NB4 (cell line): ENCODE data around the gene LRRFIP1.

ENCODE experiments used
- DNase-seq: peaks from one replicate; pipeline ENCODE4 v3.0.0; 2010; ENCODE audit warnings: low read depth
- H3K4me3 ChIP-seq: one replicate; pipeline ENCODE4 v1.5.1; 2011; ENCODE audit warnings: mild to moderate bottlenecking, low read depth, low read length, moderate library complexity
- MYC ChIP-seq: IDR thresholded peaks from 2 replicates; pipeline ENCODE4 v1.6.1; 2011; ENCODE audit warnings: low read depth, low read length
- POLR2A ChIP-seq: IDR thresholded peaks from 2 replicates; pipeline ENCODE4 v1.6.1; 2011; ENCODE audit warnings: mild to moderate bottlenecking; ENCODE audit not compliant: insufficient read length; ENCODE audit errors: extremely low read depth
- TF ChIP-seq, protein P1 (sequence below): IDR thresholded peaks from 2 replicates; pipeline ENCODE4 v1.6.1; 2011; ENCODE audit warnings: low read depth, low read length
- TF ChIP-seq, protein P2 (sequence below): IDR thresholded peaks from one replicate; pipeline ENCODE4 v1.5.1; 2012; ENCODE audit warnings: low read depth, low read length

The LRRFIP1 gene

DNA sequence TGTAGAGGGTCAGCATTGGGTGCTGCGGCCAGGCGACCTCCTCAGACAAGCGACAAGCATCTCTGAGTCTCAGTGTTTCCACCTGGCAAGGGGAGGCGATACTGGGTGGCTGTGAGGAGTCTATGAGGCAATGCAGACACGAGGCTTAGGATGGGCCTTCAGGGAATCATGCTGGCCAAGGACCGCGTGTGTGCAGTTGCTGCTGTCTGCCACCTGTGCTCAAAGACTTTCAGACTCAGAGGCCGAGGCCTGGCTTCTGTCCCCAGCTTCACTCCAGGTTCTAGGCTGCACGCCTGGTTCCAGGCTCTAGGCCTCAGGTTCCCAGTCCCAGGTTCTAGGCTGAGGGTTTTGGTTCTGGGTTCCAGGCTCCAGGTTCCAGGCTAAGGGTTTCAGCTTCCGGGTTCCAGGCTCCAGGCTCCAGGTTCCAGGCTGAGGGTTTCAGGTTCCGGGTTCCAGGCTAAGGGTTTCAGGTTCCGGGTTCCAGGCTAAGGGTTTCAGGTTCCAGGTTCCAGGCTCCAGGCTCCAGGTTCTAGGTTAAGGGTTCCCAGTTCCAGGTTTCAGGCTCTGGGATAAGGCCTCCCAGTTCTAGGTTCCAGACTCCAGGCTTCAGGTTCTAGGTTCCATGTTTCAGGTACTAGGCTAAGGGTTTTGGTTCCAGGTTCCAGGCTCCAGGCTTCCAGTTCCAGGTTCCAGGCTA lies 14.8 kb downstream of the LRRFIP1 start:
- H3K4me3 ChIP-seq, result no peak overlapping the region
- peak; percentile 17 for DNase-seq
- TF ChIP-seq, protein P1, sequence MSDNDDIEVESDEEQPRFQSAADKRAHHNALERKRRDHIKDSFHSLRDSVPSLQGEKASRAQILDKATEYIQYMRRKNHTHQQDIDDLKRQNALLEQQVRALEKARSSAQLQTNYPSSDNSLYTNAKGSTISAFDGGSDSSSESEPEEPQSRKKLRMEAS, result no peak
- TF ChIP-seq, protein P2, sequence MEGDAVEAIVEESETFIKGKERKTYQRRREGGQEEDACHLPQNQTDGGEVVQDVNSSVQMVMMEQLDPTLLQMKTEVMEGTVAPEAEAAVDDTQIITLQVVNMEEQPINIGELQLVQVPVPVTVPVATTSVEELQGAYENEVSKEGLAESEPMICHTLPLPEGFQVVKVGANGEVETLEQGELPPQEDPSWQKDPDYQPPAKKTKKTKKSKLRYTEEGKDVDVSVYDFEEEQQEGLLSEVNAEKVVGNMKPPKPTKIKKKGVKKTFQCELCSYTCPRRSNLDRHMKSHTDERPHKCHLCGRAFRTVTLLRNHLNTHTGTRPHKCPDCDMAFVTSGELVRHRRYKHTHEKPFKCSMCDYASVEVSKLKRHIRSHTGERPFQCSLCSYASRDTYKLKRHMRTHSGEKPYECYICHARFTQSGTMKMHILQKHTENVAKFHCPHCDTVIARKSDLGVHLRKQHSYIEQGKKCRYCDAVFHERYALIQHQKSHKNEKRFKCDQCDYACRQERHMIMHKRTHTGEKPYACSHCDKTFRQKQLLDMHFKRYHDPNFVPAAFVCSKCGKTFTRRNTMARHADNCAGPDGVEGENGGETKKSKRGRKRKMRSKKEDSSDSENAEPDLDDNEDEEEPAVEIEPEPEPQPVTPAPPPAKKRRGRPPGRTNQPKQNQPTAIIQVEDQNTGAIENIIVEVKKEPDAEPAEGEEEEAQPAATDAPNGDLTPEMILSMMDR, result no peak
- no peak for TF ChIP-seq POLR2A
- no peak for TF ChIP-seq MYC

DNA sequence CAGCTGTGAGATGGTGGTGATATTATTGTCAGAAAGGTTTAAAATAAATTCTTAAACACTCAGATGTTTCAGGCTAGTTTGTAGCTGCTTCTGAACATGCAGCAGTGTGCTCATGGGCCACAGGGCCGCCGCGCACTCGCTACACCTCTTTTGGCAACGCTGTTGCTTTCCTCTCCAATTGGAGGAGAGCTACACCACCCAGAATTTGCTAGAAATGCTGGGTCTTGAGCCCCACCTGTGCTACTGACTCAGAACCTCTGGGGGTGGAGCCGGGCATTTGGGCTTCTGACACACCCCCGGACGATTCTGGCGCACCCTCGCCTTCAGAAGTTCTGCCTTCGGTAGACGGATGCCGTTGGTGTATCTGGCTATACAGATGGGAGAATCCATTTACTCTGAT lies 15.7 kb downstream of the LRRFIP1 start:
- DNase-seq, result no peak
- no peak overlapping the region for H3K4me3 ChIP-seq
- TF ChIP-seq MYC (no peak), POLR2A (no peak)
- TF ChIP-seq, protein P2, result no peak
- TF ChIP-seq, protein P1, result no peak

DNA sequence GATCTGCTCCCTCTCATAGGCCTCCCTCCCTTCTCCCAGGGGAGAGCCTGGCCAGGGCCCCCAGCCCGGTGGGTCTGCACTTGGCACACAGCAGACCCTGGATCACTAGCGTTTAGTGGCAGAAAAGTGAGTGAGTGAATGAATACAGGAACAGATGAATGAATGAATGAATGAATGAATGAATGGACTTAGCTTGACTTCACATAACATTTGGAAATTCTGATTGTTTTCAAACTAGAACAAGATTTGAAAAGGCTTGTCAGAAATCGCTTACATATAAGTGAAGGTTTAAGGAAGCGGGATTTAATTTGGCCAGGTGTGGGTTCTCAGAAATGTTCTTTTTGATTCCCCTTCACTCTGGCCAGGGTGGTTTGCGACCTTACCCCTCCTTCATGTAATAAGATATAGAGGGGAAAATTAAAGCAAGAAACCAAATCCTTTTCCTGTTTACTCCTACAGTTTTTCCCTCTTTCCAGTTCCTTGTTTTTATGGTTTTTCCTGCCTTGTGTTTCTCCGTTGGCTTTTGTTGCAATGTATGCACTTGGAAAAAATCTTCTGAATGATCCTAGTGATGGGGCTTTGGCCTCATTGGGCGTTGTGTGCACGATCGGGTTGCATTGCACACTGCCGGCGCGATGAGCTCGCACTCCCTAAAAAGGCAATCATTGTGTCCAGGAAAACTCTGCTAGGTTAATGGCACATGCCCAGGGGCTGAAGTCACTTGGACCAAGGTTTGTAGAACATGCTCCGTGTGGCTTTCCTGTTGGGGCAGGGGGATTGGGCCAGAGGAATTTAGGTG lies 16.4 kb downstream of the LRRFIP1 start:
- H3K4me3 ChIP-seq, result no peak overlapping the region
- TF ChIP-seq, protein P2, result no peak
- TF ChIP-seq POLR2A, result no peak
- no peak for TF ChIP-seq MYC
- TF ChIP-seq, protein P1, result no peak
- no peak for DNase-seq

DNA sequence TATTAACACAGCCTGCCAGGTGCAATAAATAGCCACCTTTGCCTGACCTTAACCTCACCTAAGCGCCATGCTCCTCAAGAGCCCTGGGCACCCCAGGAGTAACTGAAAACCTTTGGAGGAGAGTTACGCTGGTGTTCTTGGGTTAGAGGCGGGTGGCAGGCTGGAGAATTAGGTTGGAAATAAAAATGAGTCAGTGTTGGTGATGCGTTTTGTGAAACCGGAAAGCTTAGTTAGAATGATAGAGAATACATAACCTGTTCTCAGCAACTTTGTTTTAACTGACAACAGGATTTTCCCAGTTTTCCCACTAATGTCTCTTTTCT lies 17.0 kb downstream of the LRRFIP1 start:
- TF ChIP-seq MYC (no peak), POLR2A (no peak)
- TF ChIP-seq, protein P1, result no peak
- TF ChIP-seq, protein P2, result no peak
- H3K4me3 ChIP-seq, result no peak overlapping the region

DNA sequence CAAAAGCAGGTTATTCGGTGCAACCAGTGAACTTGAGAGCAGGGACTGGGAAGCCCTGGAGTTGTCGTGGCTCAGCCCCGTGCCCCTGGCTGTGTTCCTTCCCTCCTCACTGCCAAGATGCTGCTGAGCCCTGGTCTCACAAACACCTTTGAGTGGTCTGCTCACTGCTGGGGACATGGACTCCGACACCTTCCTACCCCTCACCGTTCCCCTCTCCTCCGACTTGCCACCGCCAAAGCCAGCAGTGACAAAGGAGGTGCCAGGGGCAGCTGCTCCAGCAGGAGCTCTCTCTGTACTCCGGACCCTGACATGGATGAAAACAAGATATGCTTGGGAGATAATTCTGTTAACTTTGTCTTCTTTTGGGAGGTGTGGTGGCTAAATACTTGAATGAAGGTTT lies 17.9 kb downstream of the LRRFIP1 start:
- no peak for DNase-seq
- TF ChIP-seq, protein P1, result no peak
- TF ChIP-seq, protein P2, result no peak
- no peak for TF ChIP-seq MYC
- TF ChIP-seq POLR2A, result no peak

More for the DNA sequence above, 17.0 kb downstream of the LRRFIP1 start:
- DNase-seq, result no peak

More for the DNA sequence above, 17.9 kb downstream of the LRRFIP1 start:
- H3K4me3 ChIP-seq, result no peak overlapping the region
